AG09319 (cell line): ENCODE measurements around the gene KRT74.

Experiments used
- DNase-seq: peaks from one replicate; pipeline ENCODE4 v3.0.0-alpha.2; 2010; ENCODE audit warnings: low read depth; ENCODE audit errors: extremely low read depth
- TF ChIP-seq, protein P1 (sequence below): IDR thresholded peaks from 2 replicates; pipeline ENCODE4 v1.5.1; 2011; ENCODE audit warnings: low read depth, mild to moderate bottlenecking, inconsistent platforms, low read length, moderate library complexity

The KRT74 gene

DNA sequence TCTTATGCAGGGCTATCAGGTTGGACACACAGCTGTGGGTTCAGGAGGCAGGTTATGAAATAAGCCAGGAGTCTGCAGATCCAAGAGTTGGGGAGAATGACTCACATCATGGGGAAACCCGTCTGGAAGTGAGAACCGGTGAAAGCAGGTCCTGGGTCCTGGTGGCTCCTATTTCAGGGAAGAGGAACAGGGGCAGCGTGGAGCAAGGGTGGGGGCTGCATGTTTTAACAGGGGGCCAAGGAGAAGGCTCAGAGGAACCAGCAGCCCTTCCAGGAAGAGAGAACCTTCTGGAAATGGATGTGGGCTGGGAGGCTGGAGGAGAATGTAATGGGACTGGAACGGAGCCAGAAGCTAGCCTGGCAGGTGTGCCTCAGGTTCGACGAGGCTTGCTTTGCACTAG is 7.8 kb upstream of the KRT74 start:
- TF ChIP-seq, protein P1, sequence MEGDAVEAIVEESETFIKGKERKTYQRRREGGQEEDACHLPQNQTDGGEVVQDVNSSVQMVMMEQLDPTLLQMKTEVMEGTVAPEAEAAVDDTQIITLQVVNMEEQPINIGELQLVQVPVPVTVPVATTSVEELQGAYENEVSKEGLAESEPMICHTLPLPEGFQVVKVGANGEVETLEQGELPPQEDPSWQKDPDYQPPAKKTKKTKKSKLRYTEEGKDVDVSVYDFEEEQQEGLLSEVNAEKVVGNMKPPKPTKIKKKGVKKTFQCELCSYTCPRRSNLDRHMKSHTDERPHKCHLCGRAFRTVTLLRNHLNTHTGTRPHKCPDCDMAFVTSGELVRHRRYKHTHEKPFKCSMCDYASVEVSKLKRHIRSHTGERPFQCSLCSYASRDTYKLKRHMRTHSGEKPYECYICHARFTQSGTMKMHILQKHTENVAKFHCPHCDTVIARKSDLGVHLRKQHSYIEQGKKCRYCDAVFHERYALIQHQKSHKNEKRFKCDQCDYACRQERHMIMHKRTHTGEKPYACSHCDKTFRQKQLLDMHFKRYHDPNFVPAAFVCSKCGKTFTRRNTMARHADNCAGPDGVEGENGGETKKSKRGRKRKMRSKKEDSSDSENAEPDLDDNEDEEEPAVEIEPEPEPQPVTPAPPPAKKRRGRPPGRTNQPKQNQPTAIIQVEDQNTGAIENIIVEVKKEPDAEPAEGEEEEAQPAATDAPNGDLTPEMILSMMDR, result no peak
- DNase-seq, result no peak

DNA sequence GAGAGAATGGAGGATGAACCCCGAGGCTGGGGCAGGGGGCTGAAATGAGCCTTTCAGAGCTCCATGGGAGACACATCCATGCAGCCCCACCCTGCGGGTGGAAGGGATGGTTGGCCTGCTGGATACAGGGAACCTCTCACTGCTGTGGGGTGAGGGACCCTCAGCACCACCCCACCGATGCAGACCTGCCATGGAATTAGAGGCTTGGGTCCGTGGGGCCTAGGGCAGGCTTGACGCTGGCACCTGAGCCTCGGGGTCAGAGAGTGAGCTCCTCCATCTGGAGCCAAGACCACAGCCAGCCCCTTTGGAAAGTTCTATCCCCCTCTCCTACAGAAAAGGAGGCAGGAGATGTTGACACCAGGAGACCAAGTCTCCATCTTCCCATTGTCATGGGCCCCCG is 7.4 kb upstream of the KRT74 start:
- TF ChIP-seq, protein P1, result no peak
- DNase-seq, result no peak

DNA sequence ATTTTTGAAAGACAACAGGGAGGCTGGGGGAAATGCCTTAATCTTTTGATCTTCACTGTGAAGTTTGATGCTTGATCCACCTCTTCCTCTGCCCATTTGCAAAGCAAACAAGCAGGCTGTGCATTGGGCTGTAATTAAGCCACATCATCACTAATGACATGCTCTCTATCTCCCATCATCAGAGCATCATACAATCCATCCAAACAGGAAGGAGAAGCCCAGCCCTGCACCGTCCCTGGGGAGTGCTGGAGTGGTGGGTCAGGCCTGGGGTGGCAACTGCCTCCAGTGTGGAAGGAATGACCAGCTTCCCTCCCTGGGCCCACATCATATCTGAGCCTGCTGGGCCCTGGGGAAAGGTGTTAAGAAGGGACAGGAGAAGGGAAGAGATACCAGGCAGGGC is 6.9 kb upstream of the KRT74 start:
- TF ChIP-seq, protein P1, result no peak

DNA sequence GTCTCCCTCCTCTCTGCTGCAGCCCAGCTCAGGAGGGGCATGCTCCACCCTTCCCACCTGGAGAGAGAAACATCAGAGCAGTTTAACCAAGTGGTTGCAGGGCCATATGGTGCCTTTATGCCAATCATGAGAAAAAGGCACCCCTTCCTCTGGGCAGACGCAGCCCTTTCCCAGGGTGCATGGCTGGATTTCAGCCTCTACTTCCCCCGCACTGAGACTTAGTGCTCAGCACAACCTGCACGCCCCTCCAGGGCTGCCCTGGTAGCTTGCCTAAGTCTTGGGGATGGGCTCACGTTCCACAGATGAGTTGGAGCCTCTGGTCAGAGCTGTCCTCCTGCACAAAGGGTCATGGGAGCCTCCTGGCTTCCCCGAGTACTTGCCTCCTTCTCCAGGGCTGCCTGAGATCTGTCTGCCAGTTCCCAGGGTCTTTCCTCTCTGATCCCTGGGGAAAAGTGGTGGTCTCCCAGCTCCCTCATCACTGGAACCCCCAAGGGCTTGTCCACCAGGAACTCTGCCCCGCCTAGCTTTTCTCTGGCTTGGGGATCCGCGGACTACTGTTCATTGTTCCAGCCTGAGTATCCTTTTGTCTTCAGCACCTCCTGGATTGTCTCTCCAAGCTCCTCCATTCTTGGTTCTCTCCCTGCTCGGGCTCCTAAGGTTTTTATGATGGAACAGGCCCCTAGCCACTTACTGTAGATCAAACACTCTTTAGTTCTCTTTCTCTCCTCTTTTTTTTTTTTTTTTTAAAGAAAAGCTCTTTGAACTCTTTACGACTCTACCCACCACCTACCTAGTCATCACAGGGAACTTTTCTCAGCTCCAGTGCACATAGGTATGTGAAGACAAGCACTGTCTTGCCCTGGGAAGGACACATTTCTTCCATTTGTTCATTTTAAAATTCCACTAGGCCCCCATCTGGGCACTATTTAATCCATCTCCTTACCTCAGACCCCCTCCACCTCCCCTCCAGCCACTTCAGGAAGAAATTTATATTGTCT is 6.1 kb upstream of the KRT74 start:
- no peak for DNase-seq
- TF ChIP-seq, protein P1, result no peak

More for the DNA sequence above, 6.9 kb upstream of the KRT74 start:
- DNase-seq, result no peak

DNA sequence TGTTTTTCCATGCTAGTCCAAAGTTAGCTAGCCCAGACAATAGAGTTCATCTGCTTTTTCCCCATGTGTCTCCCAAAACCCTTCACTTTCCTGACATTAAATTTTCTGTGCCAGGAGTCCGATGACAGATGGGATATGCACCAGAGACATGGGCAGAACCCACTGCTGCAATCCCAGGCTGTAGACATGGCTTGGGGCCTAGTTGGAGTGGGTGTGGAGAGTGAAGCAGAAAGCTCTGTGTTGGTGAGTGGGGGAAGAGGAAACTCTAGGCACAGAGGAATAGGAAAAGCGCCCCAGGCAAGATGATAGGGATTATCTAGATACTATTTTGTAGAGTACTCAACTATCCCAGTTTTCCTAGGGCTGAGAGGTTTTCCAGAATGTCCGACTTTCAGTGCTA is 4.8 kb upstream of the KRT74 start:
- TF ChIP-seq, protein P1, result no peak
- no peak for DNase-seq

DNA sequence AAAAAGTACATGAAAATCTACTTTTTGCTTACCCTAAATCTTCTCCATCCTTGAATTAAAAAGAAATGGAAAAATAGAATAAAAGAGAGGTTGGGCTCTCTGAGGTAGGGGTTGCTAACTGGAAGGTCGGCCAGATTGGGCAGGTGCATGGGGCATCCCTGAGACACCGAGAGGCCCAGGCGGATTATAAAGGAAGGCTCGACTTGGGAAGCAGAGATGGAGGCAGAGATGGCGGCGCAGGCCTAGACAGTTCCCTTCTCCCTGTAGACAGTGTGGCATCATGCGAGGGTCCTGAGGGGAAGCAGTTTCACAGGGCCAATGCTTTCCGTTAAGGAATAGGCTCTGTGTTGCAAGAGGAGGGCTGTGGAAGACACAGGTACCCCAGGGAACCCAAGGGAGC is 3.7 kb upstream of the KRT74 start:
- DNase-seq, result no peak
- TF ChIP-seq, protein P1, result no peak

DNA sequence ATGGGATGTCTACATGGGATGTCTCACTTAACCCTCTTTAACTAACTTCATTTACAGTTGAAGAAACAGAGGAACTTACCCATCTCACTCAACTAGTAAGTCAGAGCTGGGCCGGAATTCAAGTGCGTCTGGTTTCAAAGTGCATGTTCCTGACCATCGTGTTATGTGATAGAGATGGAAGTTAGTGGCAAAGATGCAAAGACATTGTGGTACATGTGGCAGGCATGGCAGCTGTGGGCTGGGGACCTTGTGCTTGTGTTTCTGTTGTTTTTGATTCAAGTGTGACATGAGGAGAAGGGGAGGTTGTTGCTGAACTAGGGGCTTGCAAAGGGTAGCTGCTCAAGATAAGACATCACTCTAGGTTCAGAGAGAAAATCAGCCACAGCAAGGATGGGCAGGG is 2.3 kb upstream of the KRT74 start:
- DNase-seq, result no peak
- TF ChIP-seq, protein P1, result no peak
